A673 (cell line): ENCODE measurements around the gene CNOT6L. TPM values are rescaled to one million over a fixed set of nuclear protein-coding genes. Genes with fewer than 3 reads are reported as not detected.

ENCODE experiments used
- BruUV-seq: library from RNA; stranded (reverse); fragments of 400-500 nt; replicated peaks from 2 replicates; lab custom pipeline; 2021; lab: Mats Ljungman, UMichigan
- CTCF ChIA-PET: fragments of 300-600 bp; sonication (Branson Sonifier 250); formaldehyde crosslinking; loops from one replicate; lab custom pipeline; 2022; ENCODE audit warnings: antibody characterized with exemption; lab: Charles Lee
- POLR2A ChIA-PET: fragments of 300-600 bp; sonication (Branson Sonifier 250); formaldehyde crosslinking; loops from one replicate; lab custom pipeline; 2022; ENCODE audit warnings: antibody characterized with exemption; ENCODE audit not compliant: low non-redundant PET; lab: Charles Lee
- DNase-seq: peaks from one replicate; pipeline ENCODE4 v3.0.0-alpha.2; 2015; ENCODE audit warnings: low spot score
- H3K27ac ChIP-seq: fragments of 200-600 bp; sonication (generic); 2 replicates; pipeline ENCODE4 v1.5.1; 2016; ENCODE audit warnings: mixed run types, low read depth, mild to moderate bottlenecking, mixed read lengths, antibody characterized with exemption, low read length; ENCODE audit not compliant: poor library complexity, severe bottlenecking
- H3K27me3 ChIP-seq: fragments of 200-600 bp; sonication (generic); replicated peaks from 2 replicates; pipeline ENCODE4 v1.6.1; 2017; ENCODE audit warnings: mixed run types, low read depth, mild to moderate bottlenecking, mixed read lengths, antibody characterized with exemption, low read length; ENCODE audit not compliant: insufficient read depth, poor library complexity
- H3K36me3 ChIP-seq: fragments of 200-600 bp; sonication (generic); 2 replicates; pipeline ENCODE4 v1.6.1; 2016; ENCODE audit warnings: mixed run types, mild to moderate bottlenecking, mixed read lengths, antibody characterized with exemption, low read length; ENCODE audit not compliant: insufficient read depth, poor library complexity, severe bottlenecking
- H3K4me1 ChIP-seq: fragments of 200-600 bp; sonication (generic); 2 replicates; pipeline ENCODE4 v1.6.1; 2017; ENCODE audit warnings: mixed run types, mild to moderate bottlenecking, mixed read lengths, antibody characterized with exemption, low read length; ENCODE audit not compliant: insufficient read depth, poor library complexity, severe bottlenecking
- H3K4me3 ChIP-seq: fragments of 200-600 bp; sonication (generic); 2 replicates; pipeline ENCODE4 v1.5.1; 2016; ENCODE audit warnings: low read depth, mixed run types, mild to moderate bottlenecking, mixed read lengths, low read length; ENCODE audit not compliant: poor library complexity, severe bottlenecking
- H3K9me3 ChIP-seq: fragments of 200-600 bp; sonication (generic); 2 replicates; pipeline ENCODE4 v1.6.1; 2016; ENCODE audit warnings: mixed run types, low read depth, mild to moderate bottlenecking, mixed read lengths, antibody characterized with exemption, low read length; ENCODE audit not compliant: poor library complexity, severe bottlenecking
- EZH2 ChIP-seq: fragments of 200-600 bp; sonication (generic); IDR thresholded peaks from 2 replicates; pipeline ENCODE4 v1.6.1; 2017; ENCODE audit warnings: borderline replicate concordance, low read depth, mild to moderate bottlenecking, mixed read lengths, antibody characterized with exemption, low read length; ENCODE audit not compliant: poor library complexity, severe bottlenecking
- intact Hi-C: fragments of 100-400 bp; cut with micrococcal nuclease; formaldehyde crosslinking; loops from one replicate; pipeline ENCODE4 v1.10.0; 2022; ENCODE audit not compliant: unreplicated experiment
- total RNA-seq: library from RNA; stranded (reverse); gene quantifications from 2 replicates; pipeline ENCODE4 v1.2.3, GENCODE V29; 2021
- TF ChIP-seq, protein P1 (sequence below): fragments of 300-800, 200-600 bp; sonication (generic); conservative IDR thresholded peaks from 2 replicates; pipeline ENCODE4 v1.5.1; 2017; ENCODE audit warnings: low read depth, mild to moderate bottlenecking, antibody characterized with exemption, low read length, moderate library complexity, mixed read lengths

The CNOT6L gene
- total RNA-seq, 1 experiment from 2014 or later, result 13.4 TPM

DNA sequence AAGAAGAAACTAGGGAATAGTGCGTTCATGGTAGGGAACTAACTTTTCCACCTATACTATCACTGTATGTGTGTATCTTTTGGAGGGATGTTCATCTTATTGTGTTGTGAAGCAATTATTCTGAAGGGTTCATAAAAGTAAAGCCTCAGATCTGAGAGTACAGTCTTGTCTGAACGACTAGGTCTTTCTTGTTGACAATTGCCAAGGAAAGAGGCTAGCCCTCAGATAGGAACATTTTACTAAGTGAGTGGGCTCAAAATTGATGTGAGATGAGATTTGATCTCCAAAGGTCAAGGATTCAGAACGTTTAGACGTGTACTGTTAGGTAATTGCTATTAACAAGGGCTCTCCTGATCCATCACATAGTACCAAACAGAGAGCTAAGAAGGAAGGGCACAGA is 15.2 kb upstream of the CNOT6L start:
- Histone ChIP-seq H3K4me3 (no peak overlapping the region), H3K27ac (no peak overlapping the region), H3K4me1 (no peaks in the 10 kb centered on the region), H3K9me3 (no peaks in the 10 kb centered on the region), H3K36me3 (no peaks in the 10 kb centered on the region), H3K27me3 (no peaks in the 10 kb centered on the region)
- DNase-seq, result no peak
- POLR2A ChIA-PET, result no interaction called here
- intact Hi-C loops, result no loop called here
- CTCF ChIA-PET, result no interaction called here
- no TSS peak for BruUV-seq
- no peak for TF ChIP-seq EZH2

DNA sequence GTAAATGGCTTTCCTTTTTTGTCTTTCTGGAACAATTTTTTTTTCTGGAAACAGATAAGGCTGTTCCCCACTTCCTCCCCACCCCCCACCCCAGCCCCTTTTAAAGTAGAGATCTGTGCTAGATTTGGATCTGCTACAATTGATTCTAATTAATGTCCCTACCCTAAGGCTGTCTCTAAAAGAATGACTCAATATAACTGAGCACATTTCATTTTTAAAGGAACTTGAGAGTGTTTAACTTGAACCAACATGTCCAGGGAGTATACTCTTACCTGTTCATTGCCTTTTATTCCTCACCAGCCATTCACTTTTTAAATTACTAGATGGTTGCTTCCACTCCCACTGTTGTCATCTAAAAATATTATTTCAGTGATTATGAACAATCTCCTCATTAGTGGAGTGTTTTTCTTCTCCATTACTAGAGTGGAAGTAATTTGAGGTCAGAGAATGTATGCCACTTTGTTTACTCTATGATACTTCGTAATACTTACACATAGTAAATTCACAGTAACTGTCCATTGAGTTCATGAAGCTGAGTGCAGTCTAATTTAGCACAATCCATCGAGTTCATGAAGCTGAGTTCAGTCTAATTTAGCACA is 14.1 kb upstream of the CNOT6L start:
- TF ChIP-seq, protein P1, sequence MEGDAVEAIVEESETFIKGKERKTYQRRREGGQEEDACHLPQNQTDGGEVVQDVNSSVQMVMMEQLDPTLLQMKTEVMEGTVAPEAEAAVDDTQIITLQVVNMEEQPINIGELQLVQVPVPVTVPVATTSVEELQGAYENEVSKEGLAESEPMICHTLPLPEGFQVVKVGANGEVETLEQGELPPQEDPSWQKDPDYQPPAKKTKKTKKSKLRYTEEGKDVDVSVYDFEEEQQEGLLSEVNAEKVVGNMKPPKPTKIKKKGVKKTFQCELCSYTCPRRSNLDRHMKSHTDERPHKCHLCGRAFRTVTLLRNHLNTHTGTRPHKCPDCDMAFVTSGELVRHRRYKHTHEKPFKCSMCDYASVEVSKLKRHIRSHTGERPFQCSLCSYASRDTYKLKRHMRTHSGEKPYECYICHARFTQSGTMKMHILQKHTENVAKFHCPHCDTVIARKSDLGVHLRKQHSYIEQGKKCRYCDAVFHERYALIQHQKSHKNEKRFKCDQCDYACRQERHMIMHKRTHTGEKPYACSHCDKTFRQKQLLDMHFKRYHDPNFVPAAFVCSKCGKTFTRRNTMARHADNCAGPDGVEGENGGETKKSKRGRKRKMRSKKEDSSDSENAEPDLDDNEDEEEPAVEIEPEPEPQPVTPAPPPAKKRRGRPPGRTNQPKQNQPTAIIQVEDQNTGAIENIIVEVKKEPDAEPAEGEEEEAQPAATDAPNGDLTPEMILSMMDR, result no peak
- no peak for TF ChIP-seq EZH2
- intact Hi-C loops, result no loop called here
- ChIA-PET CTCF (no interaction called here), POLR2A (no interaction called here)
- Histone ChIP-seq H3K27me3 (no peaks in the 10 kb centered on the region), H3K9me3 (no peaks in the 10 kb centered on the region), H3K27ac (no peak overlapping the region), H3K36me3 (no peaks in the 10 kb centered on the region), H3K4me1 (no peaks in the 10 kb centered on the region), H3K4me3 (no peak overlapping the region)
- BruUV-seq, result no TSS peak
- no peak for DNase-seq

DNA sequence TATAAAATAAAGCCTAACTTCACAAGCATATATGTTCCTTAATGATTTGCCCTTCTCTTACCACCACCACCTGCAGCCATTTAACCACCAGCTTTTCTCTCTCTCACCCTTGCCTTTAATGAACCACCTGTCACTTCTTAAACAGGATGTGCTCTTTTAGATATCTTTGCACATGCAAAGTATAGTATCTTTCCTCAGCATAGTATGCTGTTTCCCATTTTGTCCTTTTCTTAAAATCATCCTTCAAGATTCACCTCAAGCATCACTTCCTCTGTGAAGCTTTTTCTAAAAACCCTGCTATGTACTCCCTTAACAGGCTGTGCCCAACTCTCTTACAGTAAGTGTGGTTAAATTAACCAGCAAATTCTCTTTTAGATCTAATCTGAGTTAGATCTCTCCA is 8.2 kb upstream of the CNOT6L start:
- H3K27ac ChIP-seq, result no peak overlapping the region
- H3K4me1 ChIP-seq, result no peaks in the 10 kb centered on the region
- ChIA-PET CTCF (no interaction called here), POLR2A (no interaction called here)
- no peaks in the 10 kb centered on the region for H3K27me3 ChIP-seq
- DNase-seq, result no peak
- BruUV-seq, result no TSS peak
- intact Hi-C loops, result no loop called here
- H3K36me3 ChIP-seq, result no peaks in the 10 kb centered on the region
- TF ChIP-seq, protein P1, result no peak
- TF ChIP-seq EZH2, result no peak
- H3K4me3 ChIP-seq, result no peak overlapping the region
- no peaks in the 10 kb centered on the region for H3K9me3 ChIP-seq

DNA sequence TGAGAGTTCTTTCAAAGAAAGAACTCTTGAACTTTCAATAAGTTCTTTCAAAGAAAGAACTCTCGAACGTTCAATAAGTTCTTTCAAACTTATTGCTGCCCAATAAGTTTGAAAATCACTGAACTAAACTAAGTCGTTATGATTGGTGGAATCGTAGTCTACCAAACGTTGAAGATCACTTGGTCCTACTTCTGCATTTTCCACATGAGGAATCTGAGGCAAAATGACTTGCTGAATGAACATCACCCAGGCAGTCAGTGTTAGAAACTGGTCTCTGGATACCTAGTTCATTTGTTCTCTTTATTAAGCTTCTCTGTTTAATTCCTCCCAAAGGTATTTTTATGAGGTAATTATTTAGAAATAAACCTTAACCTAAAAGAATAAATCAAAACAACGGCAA is 7.1 kb upstream of the CNOT6L start:
- POLR2A ChIA-PET, result no interaction called here
- CTCF ChIA-PET, result no interaction called here
- intact Hi-C loops, result no loop called here

More for the DNA sequence above, 7.1 kb upstream of the CNOT6L start:
- Histone ChIP-seq H3K4me1 (no peaks in the 10 kb centered on the region), H3K27ac (no peak overlapping the region), H3K36me3 (no peaks in the 10 kb centered on the region), H3K27me3 (no peaks in the 10 kb centered on the region), H3K9me3 (no peaks in the 10 kb centered on the region), H3K4me3 (no peak overlapping the region)
- no peak for DNase-seq
- TF ChIP-seq, protein P1, result no peak
- TF ChIP-seq EZH2, result no peak
- BruUV-seq, result no TSS peak
